ENCODE results near the gene RPRD1B.

DNA sequence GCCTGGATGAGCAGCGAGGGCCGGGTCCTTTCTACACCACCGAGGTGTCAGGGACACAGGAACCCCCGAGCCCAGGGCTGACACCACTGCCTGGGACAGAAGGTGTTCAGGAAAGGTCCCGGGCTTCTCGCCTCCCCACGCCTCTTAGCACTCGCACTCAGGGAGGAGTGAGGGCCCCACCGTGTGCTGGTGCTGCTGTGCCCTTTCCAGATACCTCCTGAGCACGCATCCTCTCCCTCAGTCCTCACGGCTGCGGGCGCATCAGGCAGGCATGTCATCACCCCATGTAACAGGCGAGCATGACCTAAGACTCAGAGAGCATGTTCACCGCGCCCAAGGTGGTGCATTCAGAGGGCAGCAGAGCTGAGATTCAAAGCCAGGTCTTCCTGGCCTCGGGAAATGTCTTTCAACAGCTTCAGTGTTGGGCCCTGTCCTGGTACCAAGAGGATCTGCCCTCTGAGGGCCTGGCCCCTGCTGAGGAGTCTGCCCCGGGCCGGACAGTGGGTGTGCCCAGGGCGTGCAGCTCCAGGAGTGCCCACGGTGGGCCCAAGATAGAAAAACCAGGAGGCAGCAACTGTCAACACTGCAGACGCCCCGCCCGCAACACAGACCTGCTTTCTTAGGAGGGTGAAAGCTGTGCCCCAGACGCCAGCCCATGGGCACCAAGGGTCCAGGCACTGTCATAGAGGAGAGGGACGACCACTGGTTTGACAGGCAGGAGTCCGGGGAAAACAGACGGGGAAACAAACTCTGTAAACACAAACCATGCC is 102.3 kb downstream of the RPRD1B start:
- TF ChIP-seq, protein P1, sequence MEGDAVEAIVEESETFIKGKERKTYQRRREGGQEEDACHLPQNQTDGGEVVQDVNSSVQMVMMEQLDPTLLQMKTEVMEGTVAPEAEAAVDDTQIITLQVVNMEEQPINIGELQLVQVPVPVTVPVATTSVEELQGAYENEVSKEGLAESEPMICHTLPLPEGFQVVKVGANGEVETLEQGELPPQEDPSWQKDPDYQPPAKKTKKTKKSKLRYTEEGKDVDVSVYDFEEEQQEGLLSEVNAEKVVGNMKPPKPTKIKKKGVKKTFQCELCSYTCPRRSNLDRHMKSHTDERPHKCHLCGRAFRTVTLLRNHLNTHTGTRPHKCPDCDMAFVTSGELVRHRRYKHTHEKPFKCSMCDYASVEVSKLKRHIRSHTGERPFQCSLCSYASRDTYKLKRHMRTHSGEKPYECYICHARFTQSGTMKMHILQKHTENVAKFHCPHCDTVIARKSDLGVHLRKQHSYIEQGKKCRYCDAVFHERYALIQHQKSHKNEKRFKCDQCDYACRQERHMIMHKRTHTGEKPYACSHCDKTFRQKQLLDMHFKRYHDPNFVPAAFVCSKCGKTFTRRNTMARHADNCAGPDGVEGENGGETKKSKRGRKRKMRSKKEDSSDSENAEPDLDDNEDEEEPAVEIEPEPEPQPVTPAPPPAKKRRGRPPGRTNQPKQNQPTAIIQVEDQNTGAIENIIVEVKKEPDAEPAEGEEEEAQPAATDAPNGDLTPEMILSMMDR (IDR thresholded peaks at IDR 0.05; ENCODE audit: low read length): no peak
- no peak for TF ChIP-seq EZH2 (optimal IDR thresholded peaks at IDR 0.05; ENCODE audit: low read depth, low read length)
